ENCODE data around the gene SAFB. TPM values are rescaled to one million over a fixed set of nuclear protein-coding genes. Genes with fewer than 3 reads are reported as not detected.
A peak's percentile ranks its signal among the peaks of the same experiment; 100 is the strongest.

SAFB gene
- total and polyA plus RNA-seq, 2 of the 13 experiments (the other 11 are each of a cell fraction or from before 2014, with no cell fraction given) = 21.0 to 28.4 TPM

GRCh38 chr19:5622465-5623396, at the start of gene SAFB, which contains the start of gene SAFB2 (continued):
- TF ChIP-seq ZNF333 (CRISPR knock-in tag; IDR thresholded peaks at IDR 0.05; ENCODE audit: borderline replicate concordance) = 0 out of 2 replicates have a peak, but pooled peaks have one; percentile 26
- 0 out of 2 replicates have a peak, but pooled peaks have one; percentile 10 for TF ChIP-seq ZBTB33 (CRISPR knock-in tag; IDR thresholded peaks at IDR 0.05)
- no peak for TF ChIP-seq SCMH1 (CRISPR knock-in tag; IDR thresholded peaks at IDR 0.05; ENCODE audit: borderline replicate concordance)
- peak; percentile 55; the same call in 1 of the 2 replicates for TF ChIP-seq ZNF784 (CRISPR knock-in tag; IDR thresholded peaks at IDR 0.05; ENCODE audit: borderline replicate concordance)
- no peak; the same call in 1 of the 2 replicates for TF ChIP-seq IRF9 (CRISPR knock-in tag; IDR thresholded peaks at IDR 0.05; ENCODE audit: borderline replicate concordance)
- TF ChIP-seq ZNF30 (CRISPR knock-in tag; IDR thresholded peaks at IDR 0.05) = no peak
- TF ChIP-seq ZNF441 (CRISPR knock-in tag; IDR thresholded peaks at IDR 0.05; ENCODE audit: borderline replicate concordance) = peak; percentile 81; the same call in 1 of the 2 replicates
- TF ChIP-seq ZIK1 (CRISPR knock-in tag; IDR thresholded peaks at IDR 0.05; ENCODE audit: borderline replicate concordance, low read depth) = peak; percentile 45; the same call in 1 of the 2 replicates
- no peak; the same call in 1 of the 2 replicates for TF ChIP-seq ZBTB44 (CRISPR knock-in tag; IDR thresholded peaks at IDR 0.05)
- TF ChIP-seq DNMT1 (CRISPR knock-in tag; IDR thresholded peaks at IDR 0.05) = no peak; the same call in 1 of the 2 replicates
- TF ChIP-seq MIER2 (CRISPR knock-in tag; IDR thresholded peaks at IDR 0.05) = no peak
- no peak for TF ChIP-seq TBX3 (IDR thresholded peaks at IDR 0.05; ENCODE audit: borderline replicate concordance)
- TF ChIP-seq YEATS4 (CRISPR knock-in tag; IDR thresholded peaks at IDR 0.05; ENCODE audit: borderline replicate concordance) = peak; percentile 95
- TF ChIP-seq TFDP2 (CRISPR knock-in tag; IDR thresholded peaks at IDR 0.05) = peak; percentile 92
- peak; percentile 76 for TF ChIP-seq ZNF691 (CRISPR knock-in tag; IDR thresholded peaks at IDR 0.05; ENCODE audit: borderline replicate concordance, low read depth)
- 0 out of 2 replicates have a peak, but pooled peaks have one; percentile 81 for TF ChIP-seq XBP1 (CRISPR knock-in tag; IDR thresholded peaks at IDR 0.05)
- TF ChIP-seq TAF1 (CRISPR knock-in tag; IDR thresholded peaks at IDR 0.05) = peak; percentile 95
- peak; percentile 32; the same call in 1 of the 2 replicates for TF ChIP-seq ZNF235 (CRISPR knock-in tag; IDR thresholded peaks at IDR 0.05; ENCODE audit: borderline replicate concordance)
